ENCODE data around the gene SV2A.
"Not testable (repeated sequence)": the region's sequence is repeated elsewhere in the genome, so short reads cannot be mapped to it uniquely, and the experiment has no call there.

GRCh38 chr1:149866887-149867286 is 50.8 kb downstream of the SV2A start:
- TF ChIP-seq, protein P1, sequence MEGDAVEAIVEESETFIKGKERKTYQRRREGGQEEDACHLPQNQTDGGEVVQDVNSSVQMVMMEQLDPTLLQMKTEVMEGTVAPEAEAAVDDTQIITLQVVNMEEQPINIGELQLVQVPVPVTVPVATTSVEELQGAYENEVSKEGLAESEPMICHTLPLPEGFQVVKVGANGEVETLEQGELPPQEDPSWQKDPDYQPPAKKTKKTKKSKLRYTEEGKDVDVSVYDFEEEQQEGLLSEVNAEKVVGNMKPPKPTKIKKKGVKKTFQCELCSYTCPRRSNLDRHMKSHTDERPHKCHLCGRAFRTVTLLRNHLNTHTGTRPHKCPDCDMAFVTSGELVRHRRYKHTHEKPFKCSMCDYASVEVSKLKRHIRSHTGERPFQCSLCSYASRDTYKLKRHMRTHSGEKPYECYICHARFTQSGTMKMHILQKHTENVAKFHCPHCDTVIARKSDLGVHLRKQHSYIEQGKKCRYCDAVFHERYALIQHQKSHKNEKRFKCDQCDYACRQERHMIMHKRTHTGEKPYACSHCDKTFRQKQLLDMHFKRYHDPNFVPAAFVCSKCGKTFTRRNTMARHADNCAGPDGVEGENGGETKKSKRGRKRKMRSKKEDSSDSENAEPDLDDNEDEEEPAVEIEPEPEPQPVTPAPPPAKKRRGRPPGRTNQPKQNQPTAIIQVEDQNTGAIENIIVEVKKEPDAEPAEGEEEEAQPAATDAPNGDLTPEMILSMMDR (IDR thresholded peaks at IDR 0.05), result not testable (repeated sequence)
- TF ChIP-seq REST (IDR thresholded peaks at IDR 0.05; ENCODE audit: insufficient read depth in 1 of 2, low read depth in 2 of 2, low read length in 1 of 2); POLR2AphosphoS5 (IDR thresholded peaks at IDR 0.05; ENCODE audit: low read depth, low read length); SIN3A (IDR thresholded peaks at IDR 0.05; ENCODE audit: borderline replicate concordance, insufficient read depth, low read depth, low read length); TCF7L2 (IDR thresholded peaks at IDR 0.05; ENCODE audit: low read depth, low read length): not testable (repeated sequence)

All from Panc1 (cell line).